Prostate gland (tissue), 2 donors: ENCODE measurements around the gene STUB1. TPM values are rescaled to one million over a fixed set of nuclear protein-coding genes. Genes with fewer than 3 reads are reported as not detected.

Experiments
- DNase-seq: peaks from one replicate; pipeline ENCODE4 v3.0.0-alpha.2; 2019; ENCODE audit warnings: low spot score
- H3K27ac ChIP-seq, 2 donors: fragments of 200-600 bp; sonication (generic); 2 replicates each; pipeline ENCODE4 v1.5.1; 2017 to 2019
- H3K27me3 ChIP-seq: fragments of 200-600 bp; sonication (generic); replicated peaks from 2 replicates; pipeline ENCODE4 v1.5.1; 2019; ENCODE audit not compliant: insufficient read depth
- H3K36me3 ChIP-seq, 2 donors: fragments of 200-600 bp; sonication (generic); 1 replicate in 1 of 2; 2 replicates in 1 of 2; pipeline versions ENCODE4 v1.5.1 to v1.8.1; 2017 to 2019
- H3K4me1 ChIP-seq: fragments of 200-600 bp; sonication (generic); replicated peaks from 2 replicates; pipeline ENCODE4 v1.5.1; 2019
- H3K4me3 ChIP-seq, 2 donors: fragments of 200-600 bp; sonication (generic); 2 replicates each; pipeline ENCODE4 v1.5.1; 2017 to 2019
- H3K9me3 ChIP-seq: fragments of 200-600 bp; sonication (generic); 2 replicates; pipeline ENCODE4 v1.5.1; 2017
- CTCF ChIP-seq, 4 experiments: fragments of 200-600 bp in 2 of 4; fragments of 450-650 bp in 2 of 4; sonication (generic) in 2 of 4; IDR thresholded peaks; 1 replicate in 3 of 4; 2 replicates in 1 of 4; pipeline ENCODE4 v1.5.1; 2016 to 2019; ENCODE audit warnings: antibody characterized with exemption in 4 of 4, mild to moderate bottlenecking in 2 of 4, moderate library complexity in 2 of 4
- POLR2A ChIP-seq: fragments of 450-650 bp; IDR thresholded peaks from one replicate; pipeline ENCODE4 v1.6.1; 2016; ENCODE audit warnings: antibody characterized with exemption, mild to moderate bottlenecking
- POLR2AphosphoS5 ChIP-seq: sonication (generic); formaldehyde crosslinking; IDR thresholded peaks from one replicate; pipeline ENCODE4 v1.6.1; 2017; ENCODE audit warnings: antibody characterized with exemption
- whole genome bisulfite sequencing: methylation state at CpG from one replicate; pipeline ENCODE4 v1.1.5; 2018; 5-methylcytosine and 5-hydroxymethylcytosine counted together
- intact Hi-C: fragments of 100-400 bp; cut with DNase I; formaldehyde crosslinking; loops from one replicate; pipeline ENCODE4 v1.14.2; 2022
- total RNA-seq, 2 donors: library from RNA; depleted of rRNA; stranded (reverse); fragments of >200 nt; gene quantifications; one replicate each; pipeline ENCODE4 v1.1.0, GENCODE V29; 2016

Gene STUB1
- total RNA-seq, 2 donors from 2014 or later, result 173 to 255 TPM

GRCh38 chr16:719815-720446 is 39.7 kb downstream of the STUB1 start:
- intact Hi-C loops, result no loop called here

GRCh38 chr16:720447-720989 is 40.3 kb downstream of the STUB1 start:
- Histone ChIP-seq H3K9me3 (no peaks in the 10 kb centered on the region), H3K27ac (peak overlapping the region; percentile 51 to 76), H3K4me3 (peak overlapping the region; percentile 61 to 79), H3K36me3 (no peaks in the 10 kb centered on the region), H3K4me1 (peaks cover 24% of the 10 kb centered on the region), H3K27me3 (no peaks in the 10 kb centered on the region)
- no peak for DNase-seq
- TF ChIP-seq POLR2AphosphoS5, result no peak
- TF ChIP-seq CTCF (IDR thresholded peaks at IDR 0.05), result no peak
- no peak for TF ChIP-seq POLR2A
- intact Hi-C loops, result no loop called here
- WGBS, result 1% methylated on average over 13 of the region's 38 CpGs

More at GRCh38 chr16:719815-720446, 39.7 kb downstream of the STUB1 start:
- peaks cover 25% of the 10 kb centered on the region for H3K4me1 ChIP-seq
- no peaks in the 10 kb centered on the region for H3K27me3 ChIP-seq
- H3K36me3 ChIP-seq, result no peaks in the 10 kb centered on the region
- DNase-seq, result no peak
- H3K9me3 ChIP-seq, result no peaks in the 10 kb centered on the region
- TF ChIP-seq POLR2AphosphoS5 (no peak), POLR2A (no peak), CTCF (IDR thresholded peaks at IDR 0.05) (no peak)
- H3K27ac ChIP-seq, result no peak overlapping the region
- H3K4me3 ChIP-seq, result peak overlapping the region; percentile 61 to 79
- 11% methylated on average over 12 of the region's 16 CpGs for WGBS

- intact Hi-C loops, result no loop called here
- 17% methylated on average over 51 of the region's 106 CpGs for WGBS
- peaks cover 18% of the 10 kb centered on the region for H3K4me1 ChIP-seq
Measured at GRCh38 chr16:720990-721764, 41.0 kb downstream of the STUB1 start, which contains the start of gene ANTKMT. Gene ANTKMT, plus strand, starts transcription at chr16:721146. Its CDS starts 129 bp downstream, at chr16:721275.

GRCh38 chr16:721765-722540 is 41.7 kb downstream of the STUB1 start:
- Histone ChIP-seq H3K9me3 (no peaks in the 10 kb centered on the region), H3K4me1 (peaks cover 15% of the 10 kb centered on the region), H3K36me3 (no peaks in the 10 kb centered on the region), H3K27ac (peak overlapping the region in 1 of 2 donors; percentile 76), H3K27me3 (no peaks in the 10 kb centered on the region), H3K4me3 (peak overlapping the region; percentile 61 to 79)
- WGBS, result 89% methylated on average over 46 of the region's 51 CpGs
- no peak for DNase-seq
- TF ChIP-seq CTCF (IDR thresholded peaks at IDR 0.05), result no peak
- no peak for TF ChIP-seq POLR2AphosphoS5
- TF ChIP-seq POLR2A, result no peak
- intact Hi-C loops, result no loop called here

More at GRCh38 chr16:720990-721764, 41.0 kb downstream of the STUB1 start, which contains the start of gene ANTKMT:
- H3K27ac ChIP-seq, result peak within 1 kb of the TSS; percentile 51 to 76
- peak within 1 kb of the TSS; percentile 61 to 79 for H3K4me3 ChIP-seq
- no peaks in the 10 kb centered on the region for H3K36me3 ChIP-seq
- peak; percentile 39 for TF ChIP-seq POLR2A
- no peak for TF ChIP-seq POLR2AphosphoS5
- TF ChIP-seq CTCF (IDR thresholded peaks at IDR 0.05), result peak in 2 of 4 experiments; percentile 49 to 56
- H3K9me3 ChIP-seq, result no peaks in the 10 kb centered on the region
- DNase-seq, result peak; percentile 65
- no peaks in the 10 kb centered on the region for H3K27me3 ChIP-seq
